NT2/D1 (cell line): ENCODE results near the gene PITPNM3.

Source experiments
- DNase-seq: peaks from one replicate; pipeline ENCODE4 v3.0.0-alpha.2; 2011; ENCODE audit warnings: low read depth, low spot score
- H3K27me3 ChIP-seq: 2 replicates; pipeline ENCODE4 v1.6.0; 2011; ENCODE audit warnings: mild to moderate bottlenecking; ENCODE audit not compliant: insufficient read length, insufficient read depth
- H3K36me3 ChIP-seq: 2 replicates; pipeline ENCODE4 v1.6.1; 2011; ENCODE audit warnings: mild to moderate bottlenecking, low read length, mixed read lengths; ENCODE audit not compliant: insufficient read depth, insufficient read length
- H3K4me1 ChIP-seq: 2 replicates; pipeline ENCODE4 v1.5.1; 2011; ENCODE audit not compliant: insufficient read depth, insufficient read length
- H3K4me3 ChIP-seq: 2 replicates; pipeline ENCODE4 v1.5.1; 2011; ENCODE audit warnings: low read depth; ENCODE audit not compliant: insufficient read length
- H3K9ac ChIP-seq: 2 replicates; pipeline ENCODE4 v1.6.0; 2011; ENCODE audit warnings: low read depth; ENCODE audit not compliant: insufficient read length
- H3K9me3 ChIP-seq: 2 replicates; pipeline ENCODE4 v1.5.1; 2011; ENCODE audit warnings: mild to moderate bottlenecking, low read length; ENCODE audit not compliant: insufficient read depth
- SUZ12 ChIP-seq: IDR thresholded peaks from 2 replicates; pipeline ENCODE4 v1.6.1; 2011; ENCODE audit not compliant: insufficient read length, insufficient read depth; ENCODE audit errors: extremely low read depth
- YY1 ChIP-seq: IDR thresholded peaks from 2 replicates; pipeline ENCODE4 v1.6.1; 2011; ENCODE audit not compliant: insufficient read length, insufficient read depth
- ZNF274 ChIP-seq: IDR thresholded peaks from 2 replicates; pipeline ENCODE4 v1.6.1; 2011; ENCODE audit warnings: mild to moderate bottlenecking, low read depth, low read length

The PITPNM3 gene

GRCh38 chr17:6556121-6557039 lies at the start of gene PITPNM3:
Gene PITPNM3 (minus strand): TSS chr17:6556555. CDS start chr17:6556406, 149 bp downstream.
- Histone ChIP-seq H3K9ac (peak within 1 kb of the TSS; percentile 24), H3K4me1 (peaks cover 10% of the 10 kb centered on the region), H3K9me3 (no peaks in the 10 kb centered on the region), H3K36me3 (no peaks in the 10 kb centered on the region), H3K27me3 (peaks cover 60% of the 10 kb centered on the region), H3K4me3 (peak within 1 kb of the TSS; percentile 57)
- DNase-seq, result no peak
- TF ChIP-seq SUZ12 (no peak), YY1 (no peak), ZNF274 (no peak)

GRCh38 chr17:6605142-6605541 lies 48.8 kb upstream of the PITPNM3 start:
- H3K9me3 ChIP-seq, result no peaks in the 10 kb centered on the region
- H3K9ac ChIP-seq, result no peak overlapping the region
- no peaks in the 10 kb centered on the region for H3K27me3 ChIP-seq
- H3K36me3 ChIP-seq, result peaks cover 74% of the 10 kb centered on the region
- H3K4me1 ChIP-seq, result no peaks in the 10 kb centered on the region
- no peak for DNase-seq
- no peak for TF ChIP-seq YY1
- TF ChIP-seq SUZ12, result no peak
- no peak for TF ChIP-seq ZNF274
- H3K4me3 ChIP-seq, result no peak overlapping the region

- no peak for TF ChIP-seq ZNF274
- TF ChIP-seq SUZ12, result no peak
- TF ChIP-seq YY1, result no peak
- no peaks in the 10 kb centered on the region for H3K9me3 ChIP-seq
- H3K4me3 ChIP-seq, result no peak overlapping the region
- no peak overlapping the region for H3K9ac ChIP-seq
- no peaks in the 10 kb centered on the region for H3K4me1 ChIP-seq
- no peak for DNase-seq
- no peaks in the 10 kb centered on the region for H3K27me3 ChIP-seq
- H3K36me3 ChIP-seq, result peaks cover 63% of the 10 kb centered on the region
Measured at GRCh38 chr17:6603744-6604325, 47.5 kb upstream of the PITPNM3 start.

GRCh38 chr17:6602141-6602540 lies 45.8 kb upstream of the PITPNM3 start:
- no peaks in the 10 kb centered on the region for H3K4me1 ChIP-seq
- peaks cover 51% of the 10 kb centered on the region for H3K36me3 ChIP-seq
- no peak for DNase-seq
- TF ChIP-seq SUZ12 (no peak), ZNF274 (no peak), YY1 (no peak)
- H3K4me3 ChIP-seq, result no peak overlapping the region
- H3K9me3 ChIP-seq, result no peaks in the 10 kb centered on the region
- H3K27me3 ChIP-seq, result no peaks in the 10 kb centered on the region
- no peak overlapping the region for H3K9ac ChIP-seq

GRCh38 chr17:6599364-6599763 lies 43.0 kb upstream of the PITPNM3 start:
- H3K9ac ChIP-seq, result no peak overlapping the region

GRCh38 chr17:6597727-6598126 lies 41.4 kb upstream of the PITPNM3 start:
- Histone ChIP-seq H3K27me3 (no peaks in the 10 kb centered on the region), H3K36me3 (peaks cover 37% of the 10 kb centered on the region)
- TF ChIP-seq SUZ12 (no peak), ZNF274 (no peak), YY1 (no peak)

More at GRCh38 chr17:6599364-6599763, 43.0 kb upstream of the PITPNM3 start:
- DNase-seq, result no peak
- H3K36me3 ChIP-seq, result peaks cover 43% of the 10 kb centered on the region
- no peaks in the 10 kb centered on the region for H3K4me1 ChIP-seq
- no peaks in the 10 kb centered on the region for H3K9me3 ChIP-seq
- H3K27me3 ChIP-seq, result no peaks in the 10 kb centered on the region
- H3K4me3 ChIP-seq, result no peak overlapping the region
- TF ChIP-seq ZNF274, result no peak
- no peak for TF ChIP-seq SUZ12
- no peak for TF ChIP-seq YY1

GRCh38 chr17:6596941-6597340 lies 40.6 kb upstream of the PITPNM3 start:
- TF ChIP-seq YY1, result no peak
- no peak for TF ChIP-seq ZNF274
- TF ChIP-seq SUZ12, result no peak
- Histone ChIP-seq H3K4me1 (no peaks in the 10 kb centered on the region), H3K9me3 (no peaks in the 10 kb centered on the region), H3K36me3 (peaks cover 34% of the 10 kb centered on the region), H3K9ac (no peak overlapping the region), H3K4me3 (no peak overlapping the region), H3K27me3 (no peaks in the 10 kb centered on the region)
- DNase-seq, result no peak

More at GRCh38 chr17:6597727-6598126, 41.4 kb upstream of the PITPNM3 start:
- Histone ChIP-seq H3K4me3 (no peak overlapping the region), H3K4me1 (no peaks in the 10 kb centered on the region), H3K9ac (no peak overlapping the region), H3K9me3 (no peaks in the 10 kb centered on the region)
- DNase-seq, result no peak
